Astrocyte (in vitro differentiated cells and primary cell): ENCODE results near the gene SCTR.

ENCODE experiments used
- EZH2 ChIP-seq: IDR thresholded peaks from 2 replicates; pipeline ENCODE4 v1.6.1; 2012; ENCODE audit warnings: mild to moderate bottlenecking, low read length, inconsistent platforms; ENCODE audit not compliant: insufficient read depth
- TF ChIP-seq, protein P1 (sequence below): IDR thresholded peaks from 2 replicates; pipeline ENCODE4 v1.5.1; 2011; ENCODE audit warnings: low read depth, mild to moderate bottlenecking, inconsistent platforms, low read length, moderate library complexity; ENCODE audit not compliant: insufficient read depth

DNA sequence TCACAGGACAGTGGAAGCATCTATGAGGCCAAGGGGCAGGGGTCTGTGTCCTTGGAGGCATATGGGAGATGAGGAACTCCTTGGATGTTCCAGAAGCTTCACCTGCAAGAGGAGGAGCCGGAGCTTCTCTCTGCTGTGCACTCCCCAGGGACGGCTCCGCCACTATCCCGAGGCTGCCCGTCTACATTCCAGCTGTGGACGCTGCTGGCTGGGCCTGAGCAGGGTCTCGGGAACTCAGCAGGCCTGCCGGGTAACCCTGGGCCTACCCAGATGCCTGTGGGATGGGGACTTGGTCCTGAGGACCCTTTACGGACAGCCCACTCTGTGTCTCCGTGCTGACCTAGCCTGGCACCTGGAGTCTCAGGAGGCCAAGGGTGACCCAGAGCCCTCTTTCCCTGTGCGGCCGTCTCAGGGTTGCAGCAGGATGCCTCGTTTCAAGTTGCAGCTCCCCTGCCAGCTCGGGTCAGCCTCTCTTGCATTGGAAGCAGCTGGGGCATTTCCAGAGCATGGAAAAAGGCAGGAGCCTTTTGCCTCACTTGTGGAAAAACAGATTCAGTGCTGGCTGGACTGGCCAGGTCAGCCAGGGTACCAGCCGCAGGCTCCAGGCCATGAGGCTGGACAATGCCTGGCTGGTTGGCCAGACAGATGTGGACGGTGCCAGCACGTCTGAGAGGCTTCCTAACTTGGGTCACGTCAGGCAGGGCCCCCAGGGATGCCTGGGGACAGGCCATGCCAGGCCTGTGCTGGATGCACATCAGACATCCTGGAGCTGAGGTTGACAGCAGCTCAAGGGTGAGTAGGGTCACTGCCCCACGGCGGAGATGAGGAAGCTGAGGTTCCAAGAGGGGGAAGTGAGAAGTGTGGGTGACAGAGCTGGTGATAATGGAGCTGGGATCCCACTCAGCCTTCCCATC lies 41.5 kb downstream of the SCTR start:
- TF ChIP-seq, protein P1, sequence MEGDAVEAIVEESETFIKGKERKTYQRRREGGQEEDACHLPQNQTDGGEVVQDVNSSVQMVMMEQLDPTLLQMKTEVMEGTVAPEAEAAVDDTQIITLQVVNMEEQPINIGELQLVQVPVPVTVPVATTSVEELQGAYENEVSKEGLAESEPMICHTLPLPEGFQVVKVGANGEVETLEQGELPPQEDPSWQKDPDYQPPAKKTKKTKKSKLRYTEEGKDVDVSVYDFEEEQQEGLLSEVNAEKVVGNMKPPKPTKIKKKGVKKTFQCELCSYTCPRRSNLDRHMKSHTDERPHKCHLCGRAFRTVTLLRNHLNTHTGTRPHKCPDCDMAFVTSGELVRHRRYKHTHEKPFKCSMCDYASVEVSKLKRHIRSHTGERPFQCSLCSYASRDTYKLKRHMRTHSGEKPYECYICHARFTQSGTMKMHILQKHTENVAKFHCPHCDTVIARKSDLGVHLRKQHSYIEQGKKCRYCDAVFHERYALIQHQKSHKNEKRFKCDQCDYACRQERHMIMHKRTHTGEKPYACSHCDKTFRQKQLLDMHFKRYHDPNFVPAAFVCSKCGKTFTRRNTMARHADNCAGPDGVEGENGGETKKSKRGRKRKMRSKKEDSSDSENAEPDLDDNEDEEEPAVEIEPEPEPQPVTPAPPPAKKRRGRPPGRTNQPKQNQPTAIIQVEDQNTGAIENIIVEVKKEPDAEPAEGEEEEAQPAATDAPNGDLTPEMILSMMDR, result no peak
- no peak for TF ChIP-seq EZH2
